ENCODE data around the gene LRRN4CL. TPM values are rescaled to one million over a fixed set of nuclear protein-coding genes. Genes with fewer than 3 reads are reported as not detected.
A peak's percentile ranks its signal among the peaks of the same experiment; 100 is the strongest.

The LRRN4CL gene
- total RNA-seq, 1 donor from 2014 or later: 0.13 TPM

- peak within 1 kb of the TSS; percentile 93 for H3K4me3 Mint-ChIP-seq
- no peaks in the 10 kb centered on the region for H3K9me3 Mint-ChIP-seq
- H3K27me3 Mint-ChIP-seq: no peaks in the 10 kb centered on the region
- intact Hi-C loops (cut with micrococcal nuclease): loop anchor here (1.0 to 2.0 kb wide), 8 partner anchors 19 to 210 kb away; partner anchors contain the start of genes C11orf98, CSKMT, EML3 and HNRNPUL2
- H3K36me3 Mint-ChIP-seq (ENCODE audit: low read depth): peaks cover 36% of the 10 kb centered on the region
- ChIA-PET CTCF (interaction anchor here (0.9 to 1.4 kb wide), 3 partner anchors 9 to 221 kb away, joined by 3 read pairs; no protein-coding TSS in a partner anchor), POLR2A (interaction anchor here (0.5 to 5.8 kb wide), 38 partner anchors 8 to 1241 kb away, joined by 3 to 130 read pairs (median 4); partner anchors contain the start of genes AHNAK, B3GAT3, BSCL2 and C11orf98)
- ATAC-seq (ENCODE audit: low read depth) (peak; percentile 99), DNase-seq (peak; percentile 89)
- H3K27ac Mint-ChIP-seq: peak within 1 kb of the TSS; percentile 86
- TF ChIP-seq CTCF (IDR thresholded peaks at IDR 0.05): no peak
- peaks cover 34% of the 10 kb centered on the region for H3K4me1 Mint-ChIP-seq
Observed at GRCh38 chr11:62645946-62646824, 43.1 kb downstream of the LRRN4CL start, which contains the start of gene GANAB. TSS of gene GANAB (minus strand) at chr11:62646613. CDS start at chr11:62646599, 14 bp downstream.

- Mint-ChIP-seq H3K36me3 (ENCODE audit: low read depth) (peaks cover 37% of the 10 kb centered on the region), H3K27me3 (no peaks in the 10 kb centered on the region), H3K27ac (peak overlapping the region; percentile 86), H3K4me1 (peaks cover 36% of the 10 kb centered on the region), H3K9me3 (no peaks in the 10 kb centered on the region), H3K4me3 (peak overlapping the region; percentile 93)
- CTCF ChIA-PET: interaction anchor here (1.4 kb wide), 1 partner anchor 221 kb away, joined by 3 read pairs; no protein-coding TSS in a partner anchor
- intact Hi-C loops (cut with micrococcal nuclease): no loop called here
- DNase-seq: no peak
- no peak for TF ChIP-seq CTCF (IDR thresholded peaks at IDR 0.05)
- no peak for ATAC-seq (ENCODE audit: low read depth)
- POLR2A ChIA-PET: interaction anchor here (0.7 to 5.8 kb wide), 17 partner anchors 9 to 236 kb away, joined by 3 to 130 read pairs (median 12); partner anchors contain the start of genes B3GAT3, BSCL2, C11orf98 and CSKMT
Observed at GRCh38 chr11:62645671-62645945, 43.7 kb downstream of the LRRN4CL start.

GRCh38 chr11:62644220-62644619, 45.1 kb downstream of the LRRN4CL start:
- Mint-ChIP-seq H3K4me3 (peak overlapping the region; percentile 32), H3K36me3 (ENCODE audit: low read depth) (peaks cover 35% of the 10 kb centered on the region), H3K9me3 (no peaks in the 10 kb centered on the region), H3K27ac (peak overlapping the region; percentile 12), H3K4me1 (peaks cover 36% of the 10 kb centered on the region), H3K27me3 (no peaks in the 10 kb centered on the region)
- no peak for TF ChIP-seq CTCF (IDR thresholded peaks at IDR 0.05)
- intact Hi-C loops (cut with micrococcal nuclease): no loop called here
- POLR2A ChIA-PET: interaction anchor here (0.6 to 5.8 kb wide), 11 partner anchors 9 to 188 kb away, joined by 3 to 130 read pairs (median 7); partner anchors contain the start of genes B3GAT3, C11orf98, CSKMT and INTS5
- DNase-seq (no peak), ATAC-seq (ENCODE audit: low read depth) (no peak)
- CTCF ChIA-PET: no interaction called here

Other genes starting within 250 kb of the LRRN4CL start
- 246 and 248 TPM in 2 replicates for gene AHNAK, start 142.7 kb downstream of the LRRN4CL start, total RNA-seq
- 2,373 and 2,524 TPM in 2 replicates for gene EEF1G, start 115.6 kb downstream of the LRRN4CL start, total RNA-seq
- gene TUT1, start 98.0 kb downstream of the LRRN4CL start, total RNA-seq: 27.8 and 30.9 TPM in 2 replicates
- 170 and 175 TPM in 2 replicates for gene MTA2, start 87.7 kb downstream of the LRRN4CL start, total RNA-seq
- 115 and 128 TPM in 2 replicates for gene EML3, start 76.8 kb downstream of the LRRN4CL start, total RNA-seq
- 0.89 and 2.6 TPM in 2 replicates for gene ROM1, start 76.3 kb downstream of the LRRN4CL start, total RNA-seq
- 48.8 and 56.6 TPM in 2 replicates for gene B3GAT3, start 67.5 kb downstream of the LRRN4CL start, total RNA-seq
- 187 and 189 TPM in 2 replicates for gene GANAB, start 42.9 kb downstream of the LRRN4CL start, total RNA-seq
- gene INTS5, start 36.2 kb downstream of the LRRN4CL start, total RNA-seq: 24.9 and 27.6 TPM in 2 replicates
- 107 and 120 TPM in 2 replicates for gene C11orf98, start 24.3 kb downstream of the LRRN4CL start, total RNA-seq
- 50.5 and 52.1 TPM in 2 replicates for gene CSKMT, start 24.2 kb downstream of the LRRN4CL start, total RNA-seq
- 8.3 and 9.4 TPM in 2 replicates for gene UQCC3, start 17.9 kb downstream of the LRRN4CL start, total RNA-seq
- gene LBHD1, start 17.3 kb downstream of the LRRN4CL start, total RNA-seq: 19.1 and 24.9 TPM in 2 replicates
- gene UBXN1, start 10.5 kb downstream of the LRRN4CL start, total RNA-seq: 204 and 205 TPM in 2 replicates
- gene BSCL2, start 17.9 kb upstream of the LRRN4CL start, total RNA-seq: 18.6 and 27.8 TPM in 2 replicates
- gene GNG3, start 18.1 kb upstream of the LRRN4CL start, total RNA-seq: 1.8 and 2.7 TPM in 2 replicates
- gene HNRNPUL2, start 37.9 kb upstream of the LRRN4CL start, total RNA-seq: 58.2 and 63.9 TPM in 2 replicates
- gene TTC9C, start 39.0 kb upstream of the LRRN4CL start, total RNA-seq: 35.5 and 44.0 TPM in 2 replicates
- gene ZBTB3, start 64.6 kb upstream of the LRRN4CL start, total RNA-seq: 17.6 and 19.9 TPM in 2 replicates
- 109 and 116 TPM in 2 replicates for gene POLR2G, start 72.0 kb upstream of the LRRN4CL start, total RNA-seq
- gene TAF6L, start 81.9 kb upstream of the LRRN4CL start, total RNA-seq: 32.9 and 38.6 TPM in 2 replicates
- 34.9 and 47.7 TPM in 2 replicates for gene TMEM179B, start 97.9 kb upstream of the LRRN4CL start, total RNA-seq
- 13.0 and 15.0 TPM in 2 replicates for gene TMEM223, start 102.5 kb upstream of the LRRN4CL start, total RNA-seq
- 89.1 and 91.6 TPM in 2 replicates for gene NXF1, start 115.9 kb upstream of the LRRN4CL start, total RNA-seq
- 58.4 and 71.5 TPM in 2 replicates for gene STX5, start 142.5 kb upstream of the LRRN4CL start, total RNA-seq
- gene TEX54, start 143.3 kb upstream of the LRRN4CL start, total RNA-seq: 0.55 TPM in 1 of 2 replicates, not detected in the other
- gene WDR74, start 150.1 kb upstream of the LRRN4CL start, total RNA-seq: 95.9 and 124 TPM in 2 replicates
- gene SLC3A2, start 191.4 kb upstream of the LRRN4CL start, total RNA-seq: 270 and 274 TPM in 2 replicates
- gene CHRM1, start 231.8 kb upstream of the LRRN4CL start, total RNA-seq: not detected in 2 replicates

Measured in activated B cell treated with CpG ODN at 0.5 μM for 24 hours (primary cell).